SIG-M5 treated with dmso at 0.1 percent for 504 hours (cell line): ENCODE measurements around the gene RAD50.
A peak's percentile ranks its signal among the peaks of the same experiment; 100 is the strongest.
"Not testable (repeated sequence)": the region's sequence is repeated elsewhere in the genome, so short reads cannot be mapped to it uniquely, and the experiment has no call there.

Experiments used
- DNase-seq: peaks from one replicate; lab custom pipeline; 2025; ENCODE audit not compliant: unreplicated experiment; lab: John Stamatoyannopoulos, UW

The RAD50 gene

GRCh38 chr5:132557478-132558172 lies 848 bp downstream of the RAD50 start:
- peak; percentile 43 for DNase-seq

GRCh38 chr5:132559383-132560060 lies 2.7 kb downstream of the RAD50 start:
- DNase-seq = no peak

GRCh38 chr5:132561601-132562000 lies 4.8 kb downstream of the RAD50 start:
- no peak for DNase-seq

DNA sequence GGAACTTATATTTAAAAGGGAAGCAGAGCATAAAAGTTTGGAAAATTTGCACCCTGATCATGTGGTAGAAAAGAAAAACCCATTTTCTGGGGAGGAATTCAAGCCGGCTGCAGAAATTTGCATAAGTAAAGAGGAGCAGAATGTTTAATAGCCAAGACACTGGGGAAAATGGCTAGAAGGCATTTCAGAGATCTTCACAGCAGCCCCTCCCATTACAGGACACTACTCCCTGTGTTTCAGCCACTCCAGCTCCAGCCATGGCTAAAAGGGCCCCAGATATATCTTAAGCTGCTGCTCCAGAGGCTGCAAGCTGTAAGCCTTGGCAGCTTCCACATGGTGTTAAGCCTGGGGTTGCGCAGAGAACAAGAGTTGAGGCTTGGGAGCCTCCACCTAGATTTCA lies 7.8 kb downstream of the RAD50 start:
- not testable (repeated sequence) for DNase-seq

- no peak for DNase-seq
Observed at GRCh38 chr5:132566657-132567056, 9.9 kb downstream of the RAD50 start.

DNA sequence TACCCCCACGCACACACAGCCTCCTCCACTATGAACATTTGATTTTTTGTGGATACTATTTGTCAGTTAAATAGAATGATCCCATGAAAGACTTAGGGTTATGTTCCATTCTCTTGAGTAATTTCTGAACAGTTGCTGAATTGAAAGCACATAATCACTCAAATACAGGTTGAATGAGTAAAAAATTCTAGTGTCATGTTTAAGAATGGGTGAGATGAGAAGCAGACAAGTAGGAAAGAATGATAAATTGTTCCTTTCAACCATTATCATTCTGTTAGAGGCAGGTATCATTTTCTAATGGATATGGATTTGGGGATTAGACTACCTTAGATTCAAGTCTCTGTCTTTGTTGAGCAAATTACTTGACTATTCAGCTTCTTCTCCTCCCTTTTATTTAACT lies 19.3 kb downstream of the RAD50 start:
- DNase-seq = no peak

- not testable (repeated sequence) for DNase-seq
Observed at GRCh38 chr5:132584560-132584959, 27.8 kb downstream of the RAD50 start.

- no peak for DNase-seq
Observed at GRCh38 chr5:132586063-132586462, 29.3 kb downstream of the RAD50 start.

DNA sequence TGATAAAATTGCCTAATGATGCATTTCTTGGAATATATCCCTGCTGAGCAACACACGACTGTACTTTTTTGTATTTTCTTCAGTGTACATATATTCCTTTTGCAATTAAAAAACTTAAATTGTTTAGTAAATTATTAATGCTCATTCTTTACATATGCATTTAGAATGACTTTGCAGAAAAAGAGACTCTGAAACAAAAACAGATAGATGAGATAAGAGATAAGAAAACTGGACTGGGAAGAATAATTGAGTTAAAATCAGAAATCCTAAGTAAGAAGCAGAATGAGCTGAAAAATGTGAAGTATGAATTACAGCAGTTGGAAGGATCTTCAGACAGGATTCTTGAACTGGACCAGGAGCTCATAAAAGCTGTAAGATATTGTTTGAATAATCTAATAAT lies 32.7 kb downstream of the RAD50 start:
- no peak for DNase-seq

DNA sequence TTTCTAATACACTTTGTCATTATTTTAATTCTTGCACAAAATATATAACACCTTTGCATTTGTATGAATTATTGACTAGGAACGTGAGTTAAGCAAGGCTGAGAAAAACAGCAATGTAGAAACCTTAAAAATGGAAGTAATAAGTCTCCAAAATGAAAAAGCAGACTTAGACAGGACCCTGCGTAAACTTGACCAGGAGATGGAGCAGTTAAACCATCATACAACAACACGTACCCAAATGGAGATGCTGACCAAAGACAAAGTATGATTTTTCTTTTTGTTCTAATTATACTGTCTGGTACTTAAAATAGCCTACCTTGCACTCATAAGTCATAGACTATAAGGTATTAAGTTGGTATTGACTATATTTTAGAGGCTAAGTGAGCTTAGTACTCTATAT lies 34.4 kb downstream of the RAD50 start:
- DNase-seq = no peak

- DNase-seq = no peak
Observed at GRCh38 chr5:132592521-132592920, 35.7 kb downstream of the RAD50 start.

- no peak for DNase-seq
Observed at GRCh38 chr5:132594170-132594569, 37.4 kb downstream of the RAD50 start.

- no peak for DNase-seq
Observed at GRCh38 chr5:132595624-132596023, 38.8 kb downstream of the RAD50 start.

DNA sequence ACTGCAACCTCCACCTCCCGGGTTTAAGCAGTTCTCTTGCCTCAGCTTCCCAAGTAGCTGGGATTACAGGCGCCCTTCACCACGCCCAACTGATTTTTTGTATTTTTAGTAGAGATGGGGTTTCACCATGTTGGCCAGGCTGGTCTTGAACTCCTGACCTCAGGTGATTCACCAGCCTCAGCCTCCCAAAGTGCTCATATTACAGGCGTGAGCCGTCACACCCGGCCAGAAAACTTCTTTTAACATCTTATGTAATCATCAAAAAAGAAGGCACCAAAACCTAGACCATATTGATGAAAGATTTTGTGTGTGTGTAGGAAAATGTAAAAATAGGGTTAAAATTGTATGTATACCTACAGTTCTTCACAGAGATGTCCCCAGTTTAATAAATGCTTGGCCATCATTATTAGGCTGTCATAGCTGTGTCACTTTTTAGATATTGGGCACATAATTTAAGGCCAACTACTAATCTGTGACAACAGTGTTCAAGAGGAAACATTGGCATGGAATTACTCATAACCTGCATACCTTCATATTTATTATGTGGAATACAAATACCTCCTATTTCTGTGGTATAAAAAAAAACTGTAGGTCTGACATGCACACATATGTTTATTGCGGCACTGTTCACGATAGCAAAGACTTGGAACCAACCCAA lies 44.4 kb downstream of the RAD50 start:
- DNase-seq = no peak

DNA sequence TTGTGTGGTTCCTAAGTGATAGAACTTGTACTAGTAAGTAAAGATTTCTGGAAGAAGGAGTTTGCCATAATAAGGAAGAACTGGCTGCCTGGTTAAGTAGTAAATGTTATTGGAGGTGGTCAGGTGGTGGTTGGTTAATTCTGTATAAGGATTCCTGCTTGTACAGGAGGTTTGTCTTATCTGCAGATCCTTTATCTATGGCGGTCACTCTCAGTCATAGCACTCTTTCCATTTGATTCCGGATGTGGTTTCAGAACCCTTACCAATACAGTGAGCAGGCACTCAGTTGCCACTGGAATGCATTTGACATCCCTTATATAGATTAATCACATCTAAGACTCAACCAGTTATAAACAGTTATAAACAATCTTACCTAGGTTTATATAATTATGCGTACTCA lies 50.3 kb downstream of the RAD50 start:
- no peak for DNase-seq

DNA sequence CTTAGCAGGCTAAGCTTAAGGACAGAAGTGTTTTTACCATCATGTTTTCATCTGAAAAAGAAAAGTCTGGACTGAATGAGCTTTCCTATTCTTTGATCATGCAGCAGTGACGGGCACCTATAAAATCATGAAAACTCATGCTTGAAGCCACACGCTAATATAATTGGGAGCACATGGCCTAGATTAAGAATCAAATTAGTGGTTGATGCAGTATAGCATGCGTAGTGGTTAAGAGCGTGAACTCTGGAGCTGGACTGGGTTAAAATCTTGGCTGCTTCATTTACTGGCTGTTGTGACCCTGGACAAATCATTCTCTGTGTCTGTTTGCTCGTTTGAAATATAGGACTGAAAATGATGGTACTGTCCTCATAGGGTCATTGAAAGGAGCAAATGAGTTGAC lies 51.3 kb downstream of the RAD50 start:
- DNase-seq = no peak

GRCh38 chr5:132611965-132612364 lies 55.2 kb downstream of the RAD50 start:
- DNase-seq = no peak

- no peak for DNase-seq
Observed at GRCh38 chr5:132612846-132613245, 56.1 kb downstream of the RAD50 start.

- DNase-seq = no peak
Observed at GRCh38 chr5:132621699-132622098, 64.9 kb downstream of the RAD50 start.

GRCh38 chr5:132622608-132623007 lies 65.8 kb downstream of the RAD50 start:
- DNase-seq = no peak

DNA sequence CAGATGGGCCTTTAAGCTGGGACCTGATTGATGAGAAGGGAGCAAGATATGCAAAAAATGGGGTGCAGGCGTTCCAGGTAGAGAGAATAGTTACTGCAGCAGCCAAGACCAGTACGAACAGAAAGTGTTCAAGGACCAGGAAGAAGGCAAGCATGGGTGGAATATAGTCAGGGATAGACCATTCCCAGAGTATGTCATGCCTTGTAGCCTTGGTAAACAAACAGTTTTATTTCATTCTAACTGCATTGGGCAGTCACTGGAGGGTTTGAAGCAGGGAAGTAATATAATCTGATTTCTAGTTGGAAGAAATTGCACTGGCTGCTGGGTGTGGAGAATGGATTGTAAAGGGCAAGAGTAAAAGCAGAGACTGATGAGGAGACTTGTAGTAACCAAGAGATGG lies 70.7 kb downstream of the RAD50 start:
- DNase-seq = no peak

DNA sequence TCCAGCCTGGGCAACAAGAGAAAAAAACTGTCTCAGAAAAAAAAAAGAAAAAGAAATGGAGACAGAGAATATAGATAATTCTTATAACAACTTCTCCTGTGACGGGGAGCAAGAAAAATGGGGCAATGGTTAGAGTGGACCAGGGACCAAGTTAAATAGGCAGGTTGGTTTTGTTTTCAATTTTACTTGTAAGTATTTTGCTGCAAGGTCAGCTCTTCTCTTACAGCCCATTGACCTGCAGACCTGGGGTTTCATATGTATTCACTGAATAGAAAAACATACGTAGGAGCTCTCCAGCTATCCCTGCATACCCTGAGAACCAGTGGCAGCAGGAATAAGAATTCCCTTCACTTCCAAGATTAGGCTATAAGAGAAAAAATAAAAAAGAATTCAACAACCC lies 72.0 kb downstream of the RAD50 start:
- DNase-seq = no peak
